Inferior parietal cortex (tissue), 1 donor: ENCODE data around the gene LYPD4.

ENCODE experiments used
- DNase-seq: peaks from one replicate; pipeline ENCODE4 v3.0.0-alpha.2; 2016; ENCODE audit errors: extremely low spot score

Gene LYPD4

GRCh38 chr19:41850381-41850780 lies 5.9 kb upstream of the LYPD4 start:
- no peak for DNase-seq

- DNase-seq: no peak
Measured at GRCh38 chr19:41849067-41849466, 4.6 kb upstream of the LYPD4 start.

GRCh38 chr19:41848666-41849065 lies 4.2 kb upstream of the LYPD4 start:
- DNase-seq: no peak

- no peak for DNase-seq
Measured at GRCh38 chr19:41847351-41848105, 3.0 kb upstream of the LYPD4 start.

GRCh38 chr19:41845051-41845590 lies 638 bp upstream of the LYPD4 start:
- DNase-seq: no peak

GRCh38 chr19:41845001-41845050 lies 343 bp upstream of the LYPD4 start, which contains the start of gene DMRTC2:
Gene DMRTC2, plus strand, starts transcription at chr19:41845042. Its CDS starts 2,387 bp downstream, at chr19:41847429.
- no peak for DNase-seq

- DNase-seq: no peak
Measured at GRCh38 chr19:41843371-41843770, 1.1 kb downstream of the LYPD4 start.

GRCh38 chr19:41839211-41839610 lies 5.3 kb downstream of the LYPD4 start:
- DNase-seq: no peak

- no peak for DNase-seq
Measured at GRCh38 chr19:41837981-41838708, 6.3 kb downstream of the LYPD4 start.

- peak; percentile 66 for DNase-seq
Measured at GRCh38 chr19:41821003-41821735, 23.3 kb downstream of the LYPD4 start.

- no peak for DNase-seq
Measured at GRCh38 chr19:41816761-41817160, 27.7 kb downstream of the LYPD4 start.

GRCh38 chr19:41815301-41815700 lies 29.2 kb downstream of the LYPD4 start:
- DNase-seq: no peak

GRCh38 chr19:41813911-41814310 lies 30.6 kb downstream of the LYPD4 start:
- no peak for DNase-seq

GRCh38 chr19:41811981-41812380 lies 32.5 kb downstream of the LYPD4 start:
- no peak for DNase-seq

- DNase-seq: no peak
Measured at GRCh38 chr19:41811036-41811435, 33.4 kb downstream of the LYPD4 start.

- no peak for DNase-seq
Measured at GRCh38 chr19:41810301-41810700, 34.2 kb downstream of the LYPD4 start.

- no peak for DNase-seq
Measured at GRCh38 chr19:41808663-41809566, 35.6 kb downstream of the LYPD4 start.

- no peak for DNase-seq
Measured at GRCh38 chr19:41807176-41807575, 37.3 kb downstream of the LYPD4 start.

GRCh38 chr19:41804336-41804735 lies 40.1 kb downstream of the LYPD4 start:
- no peak for DNase-seq

- DNase-seq: no peak
Measured at GRCh38 chr19:41802770-41803169, 41.7 kb downstream of the LYPD4 start.

- DNase-seq: no peak
Measured at GRCh38 chr19:41801792-41802211, 42.7 kb downstream of the LYPD4 start.

- no peak for DNase-seq
Measured at GRCh38 chr19:41801031-41801430, 43.5 kb downstream of the LYPD4 start.
